GM12801 (cell line): ENCODE results near the gene BEND3.

Experiments used
- CTCF ChIP-seq: IDR thresholded peaks from one replicate; pipeline ENCODE4 v1.5.1; 2011; ENCODE audit warnings: control low read depth; ENCODE audit not compliant: insufficient read length; ENCODE audit errors: extremely low read depth

The BEND3 gene

GRCh38 chr6:107060704-107061103 is 54.6 kb downstream of the BEND3 start:
- no peak for TF ChIP-seq CTCF

DNA sequence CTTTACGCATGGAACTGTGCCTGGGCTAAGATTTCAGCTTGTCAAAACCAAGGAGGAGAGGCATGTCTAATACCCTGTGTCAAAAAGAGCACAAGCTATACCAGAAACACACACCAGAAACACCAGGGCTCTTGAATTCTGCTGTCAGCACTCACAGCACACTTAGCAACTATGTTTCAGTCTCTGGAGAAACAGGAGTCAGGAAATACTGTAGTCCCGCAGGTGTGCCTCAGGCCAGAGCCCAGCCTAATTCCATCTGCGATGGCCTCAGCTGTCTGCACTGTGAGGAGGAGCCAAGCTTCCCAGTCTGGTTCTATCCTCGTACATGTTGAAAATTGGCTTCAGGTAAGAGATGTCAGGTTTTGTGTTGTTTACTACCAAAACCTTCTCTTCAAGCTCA is 55.7 kb downstream of the BEND3 start:
- no peak for TF ChIP-seq CTCF

DNA sequence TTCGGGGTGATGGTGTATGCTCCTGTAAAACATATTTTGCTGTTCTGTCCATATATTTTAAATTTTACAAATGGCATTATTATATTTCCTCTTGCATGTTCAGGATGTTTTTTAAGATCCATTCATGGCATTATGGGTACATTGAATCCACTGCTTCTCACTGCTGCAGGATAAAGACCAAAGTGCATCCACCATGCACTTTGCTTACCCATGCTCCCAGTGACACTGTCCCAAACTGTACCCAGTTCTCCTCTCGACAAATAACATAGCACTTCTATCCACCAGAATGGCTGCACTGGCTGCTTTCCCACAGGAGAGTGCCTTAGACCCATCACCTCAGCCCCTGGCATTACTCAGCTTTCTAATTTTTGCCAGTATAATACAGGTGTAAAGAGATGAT is 57.6 kb downstream of the BEND3 start:
- no peak for TF ChIP-seq CTCF

DNA sequence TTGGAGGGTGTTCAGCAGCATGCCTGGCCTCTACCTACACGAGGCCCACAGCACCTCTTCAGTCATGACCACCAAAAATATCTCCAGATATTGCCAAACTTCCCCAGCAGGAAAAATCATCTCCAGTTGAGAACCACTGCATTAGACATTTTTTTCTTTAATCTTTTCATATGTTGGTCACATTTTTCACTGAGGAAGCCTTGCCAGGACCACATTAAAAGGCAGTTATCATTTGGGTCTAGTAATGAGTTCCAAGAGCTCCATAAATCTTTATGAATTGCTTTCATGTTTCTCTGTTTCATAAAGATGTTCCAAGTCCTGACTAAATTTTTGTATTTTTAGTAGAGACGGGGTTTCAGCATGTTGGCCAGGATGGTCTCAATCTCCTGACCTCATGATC is 58.5 kb downstream of the BEND3 start:
- TF ChIP-seq CTCF: no peak

- no peak for TF ChIP-seq CTCF
These were observed 67.5 kb downstream of the BEND3 start for GRCh38 chr6:107047807-107048206.

GRCh38 chr6:107045826-107046675 is 69.3 kb downstream of the BEND3 start:
- no peak for TF ChIP-seq CTCF

- no peak for TF ChIP-seq CTCF
These were observed 82.2 kb downstream of the BEND3 start for GRCh38 chr6:107033126-107033525.
